Breast epithelium (tissue), 3 donors: ENCODE results near the gene TIMM8A.

ENCODE experiments used
- CTCF ChIP-seq, 3 donors: fragments of 450-650 bp; IDR thresholded peaks; one replicate each; pipeline ENCODE4 v1.5.1; 2016 to 2017; ENCODE audit warnings: antibody characterized with exemption in 3 of 3, mild to moderate bottlenecking in 3 of 3, moderate library complexity in 3 of 3
- POLR2A ChIP-seq: fragments of 450-650 bp; IDR thresholded peaks from one replicate; pipeline ENCODE4 v1.6.1; 2016; ENCODE audit warnings: antibody characterized with exemption, mild to moderate bottlenecking, moderate library complexity
- POLR2AphosphoS5 ChIP-seq, 3 donors: sonication (generic); formaldehyde crosslinking; IDR thresholded peaks; one replicate each; pipeline ENCODE4 v1.6.1; 2017; ENCODE audit warnings: antibody characterized with exemption in 3 of 3

GRCh38 chrX:101359966-101360365 lies 11.4 kb upstream of the TIMM8A start:
- TF ChIP-seq CTCF (IDR thresholded peaks at IDR 0.05), result no peak
- no peak for TF ChIP-seq POLR2A
- TF ChIP-seq POLR2AphosphoS5 (IDR thresholded peaks at IDR 0.05), result no peak
